Placental epithelial cell (primary cell): ENCODE data around the gene ACTN3. TPM values are rescaled to one million over a fixed set of nuclear protein-coding genes. Genes with fewer than 3 reads are reported as not detected.

Experiments used
- total RNA-seq: library from RNA; depleted of rRNA; stranded (reverse); fragments of >200 nt; gene quantifications from 2 replicates; pipeline ENCODE4 v1.2.3, GENCODE V29; 2012

The ACTN3 gene
- total RNA-seq = not detected in 2 replicates

DNA sequence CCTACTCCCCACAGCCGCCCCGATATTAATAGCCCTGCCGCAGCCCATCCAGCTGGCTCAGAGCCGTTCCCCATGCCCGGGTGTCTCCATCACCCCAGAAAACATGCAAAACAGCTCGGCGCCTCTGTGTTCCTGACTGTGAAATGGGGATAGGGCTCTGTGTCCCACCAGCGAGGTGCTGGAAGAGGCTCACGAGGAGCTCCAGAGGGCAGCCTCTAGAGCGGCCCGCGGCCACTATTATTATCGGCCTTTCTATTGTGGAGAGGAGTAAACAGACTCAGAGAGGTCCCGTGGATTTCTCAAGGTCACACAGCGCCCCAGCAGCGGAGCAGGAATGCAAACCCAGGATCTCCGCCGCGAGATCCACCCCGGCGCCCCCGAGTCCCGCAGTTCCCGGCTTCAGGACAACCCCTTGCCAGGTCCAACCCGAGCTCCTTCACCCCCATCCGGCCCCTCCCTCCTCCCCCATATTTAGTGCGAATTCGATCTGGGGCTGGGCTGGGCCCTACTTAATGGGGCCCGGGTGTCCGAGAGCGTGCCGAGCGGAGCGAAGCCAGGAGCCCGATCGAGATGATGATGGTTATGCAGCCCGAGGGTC is at the start of gene ACTN3:
Gene ACTN3, plus strand, starts transcription at position 536 of the 598 bp plus-strand sequence. Its CDS starts 35 bp downstream, at position 571.

DNA sequence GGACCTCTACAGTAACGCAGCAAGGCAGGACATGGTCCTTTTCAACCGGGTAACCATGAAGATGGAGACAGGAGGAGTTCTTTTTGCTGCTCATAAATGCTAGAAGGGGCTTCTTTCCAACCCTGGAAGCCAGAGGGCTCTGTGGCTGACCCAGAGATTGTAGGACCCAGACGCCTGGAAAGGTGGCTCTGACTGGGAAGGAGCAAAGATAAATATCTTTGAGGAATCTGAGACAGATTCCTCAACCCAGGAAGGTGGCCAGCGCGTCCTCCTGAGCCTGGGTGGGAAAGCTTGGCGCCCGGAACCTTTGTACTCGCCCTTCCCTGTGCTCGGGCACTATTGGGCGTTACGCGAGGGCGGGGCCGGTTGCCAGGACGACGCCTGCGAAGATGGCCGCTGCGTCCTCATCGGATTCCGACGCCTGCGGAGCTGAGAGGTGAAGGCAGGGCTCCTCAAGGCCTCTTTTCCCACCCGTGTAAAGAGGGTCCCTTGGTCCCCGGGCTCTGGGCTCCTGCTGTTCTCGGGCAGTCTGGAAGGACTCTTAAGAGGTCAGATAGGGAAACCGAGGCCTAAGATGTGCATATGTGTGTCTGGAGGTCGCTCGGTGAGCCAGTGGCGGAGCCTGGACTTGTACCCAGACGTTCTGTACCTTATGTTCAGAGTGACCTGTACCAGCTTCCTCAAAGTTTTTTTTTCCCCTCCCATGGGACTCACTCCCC is 36.3 kb upstream of the ACTN3 start, which contains the start of gene BBS1:
Gene BBS1, plus strand, starts transcription at position 365 of the 719 bp plus-strand sequence. Its CDS starts 25 bp downstream, at position 390.

GRCh38 chr11:66545701-66546367 is 869 bp upstream of the ACTN3 start, which contains the start of gene ZDHHC24:
Gene ZDHHC24 (minus strand): TSS chr11:66546048. CDS start chr11:66546003, 45 bp downstream.

GRCh38 chr11:66568124-66568916 is 21.6 kb downstream of the ACTN3 start, which contains the start of gene CTSF:
Gene CTSF (minus strand): TSS chr11:66568606. CDS start chr11:66568486, 120 bp downstream.

GRCh38 chr11:66592457-66593302 is 46.0 kb downstream of the ACTN3 start, which contains the start of the genes CCDC87 and CCS:
Gene CCDC87 (minus strand): TSS chr11:66593063. CDS start chr11:66593015, 48 bp downstream.
Gene CCS (plus strand): TSS chr11:66593185. CDS start chr11:66593262, 77 bp downstream.

Other genes starting within 250 kb of the ACTN3 start
- 53.7 and 73.0 TPM in 2 replicates for gene CD248, start 229.9 kb upstream of the ACTN3 start, total RNA-seq
- gene RIN1, start 210.5 kb upstream of the ACTN3 start, total RNA-seq = 31.7 and 40.4 TPM in 2 replicates
- gene BRMS1, start 201.8 kb upstream of the ACTN3 start, total RNA-seq = 31.4 and 56.2 TPM in 2 replicates
- gene B4GAT1, start 199.3 kb upstream of the ACTN3 start, total RNA-seq = 17.2 and 22.8 TPM in 2 replicates
- gene SLC29A2, start 175.1 kb upstream of the ACTN3 start, total RNA-seq = 0.39 and 0.76 TPM in 2 replicates
- gene NPAS4, start 125.9 kb upstream of the ACTN3 start, total RNA-seq = not detected in 2 replicates
- 24.7 and 30.1 TPM in 2 replicates for gene MRPL11, start 108.1 kb upstream of the ACTN3 start, total RNA-seq
- gene PELI3, start 80.0 kb upstream of the ACTN3 start, total RNA-seq = 12.0 and 14.9 TPM in 2 replicates
- 53.0 and 79.3 TPM in 2 replicates for gene DPP3, start 66.5 kb upstream of the ACTN3 start, total RNA-seq
- 43.4 and 55.0 TPM in 2 replicates for gene BBS1, start 36.3 kb upstream of the ACTN3 start, total RNA-seq
- 10.2 and 14.0 TPM in 2 replicates for gene ZDHHC24, start 855 bp upstream of the ACTN3 start, total RNA-seq
- gene CTSF, start 21.7 kb downstream of the ACTN3 start, total RNA-seq = 11.1 and 71.5 TPM in 2 replicates
- 0.87 and 1.2 TPM in 2 replicates for gene CCDC87, start 46.2 kb downstream of the ACTN3 start, total RNA-seq
- 21.4 and 43.6 TPM in 2 replicates for gene CCS, start 46.3 kb downstream of the ACTN3 start, total RNA-seq
- 37.3 and 39.3 TPM in 2 replicates for gene RBM14, start 69.7 kb downstream of the ACTN3 start, total RNA-seq
- gene RBM4, start 91.8 kb downstream of the ACTN3 start, total RNA-seq = 90.0 and 98.2 TPM in 2 replicates
- 33.0 and 37.3 TPM in 2 replicates for gene RBM4B, start 131.0 kb downstream of the ACTN3 start, total RNA-seq
- 26.3 and 29.9 TPM in 2 replicates for gene SPTBN2, start 182.3 kb downstream of the ACTN3 start, total RNA-seq